WTC11 (cell line): Measurements from ENCODE around the gene MOCS1. TPM values are rescaled to one million over a fixed set of nuclear protein-coding genes. Genes with fewer than 3 reads are reported as not detected.

Experiments used
- ATAC-seq: fragments of 200-7000 bp; cut with Tn5 transposase; 2 replicates; pipeline ENCODE4 v1.10.0; 2021; ENCODE audit warnings: mild to moderate bottlenecking, moderate library complexity
- CTCF ChIA-PET: fragments of 300-600 bp; sonication (Branson Sonifier 250); formaldehyde crosslinking; loops from one replicate; lab custom pipeline; 2021; ENCODE audit warnings: antibody characterized with exemption; lab: Charles Lee
- POLR2A ChIA-PET: fragments of 350-600 bp; sonication (Branson Sonifier 250); formaldehyde crosslinking; loops from one replicate; lab custom pipeline; 2021; ENCODE audit warnings: antibody characterized with exemption; lab: Charles Lee
- DNase-seq: peaks from one replicate; pipeline ENCODE4 v3.0.0; 2021; ENCODE audit warnings: low spot score
- H3K27ac Mint-ChIP-seq: 2 replicates; pipeline ENCODE4 v1.8.0; 2021; ENCODE audit warnings: mixed read lengths
- H3K27me3 Mint-ChIP-seq: 2 replicates; pipeline ENCODE4 v1.8.0; 2021; ENCODE audit warnings: low read depth, mild to moderate bottlenecking, moderate library complexity, mixed read lengths
- H3K36me3 Mint-ChIP-seq: 2 replicates; pipeline ENCODE4 v1.8.0; 2021; ENCODE audit warnings: mixed read lengths
- H3K4me1 Mint-ChIP-seq: 2 replicates; pipeline ENCODE4 v1.8.0; 2022; ENCODE audit warnings: mixed read lengths
- H3K4me3 Mint-ChIP-seq: 2 replicates; pipeline ENCODE4 v1.8.0; 2021; ENCODE audit warnings: mild to moderate bottlenecking, moderate library complexity, mixed read lengths
- H3K9me3 Mint-ChIP-seq: 2 replicates; pipeline ENCODE4 v1.8.0; 2021; ENCODE audit warnings: mixed read lengths
- ARID4B ChIP-seq: sonication (generic); formaldehyde crosslinking; IDR thresholded peaks from 2 replicates; pipeline ENCODE4 v1.8.0; 2023; ENCODE audit warnings: missing genetic modification reagents, mild to moderate bottlenecking, borderline replicate concordance
- ATF2 ChIP-seq: sonication (generic); formaldehyde crosslinking; IDR thresholded peaks from 2 replicates; pipeline ENCODE4 v1.8.1; 2022; ENCODE audit warnings: low read depth, missing genetic modification reagents, borderline replicate concordance
- CDX4 ChIP-seq: fragments of 250-450 bp; sonication (Bioruptor Pico); IDR thresholded peaks from 2 replicates; pipeline ENCODE4 v1.9.0; 2021; ENCODE audit warnings: moderate library complexity, mild to moderate bottlenecking, inconsistent platforms, borderline replicate concordance
- E2F4 ChIP-seq: sonication (generic); formaldehyde crosslinking; IDR thresholded peaks from 2 replicates; pipeline ENCODE4 v1.8.1; 2022; ENCODE audit warnings: low read depth, mild to moderate bottlenecking, moderate library complexity, missing genetic modification reagents, borderline replicate concordance
- FOXP1 ChIP-seq: sonication (generic); formaldehyde crosslinking; IDR thresholded peaks from 2 replicates; pipeline ENCODE4 v1.8.0; 2022; ENCODE audit warnings: missing genetic modification reagents, mild to moderate bottlenecking, moderate library complexity, borderline replicate concordance
- HMGXB4 ChIP-seq: sonication (generic); formaldehyde crosslinking; IDR thresholded peaks from 2 replicates; pipeline ENCODE4 v1.8.1; 2023; ENCODE audit warnings: mild to moderate bottlenecking, moderate library complexity, missing genetic modification reagents
- NFE2L1 ChIP-seq: sonication (generic); formaldehyde crosslinking; IDR thresholded peaks from 2 replicates; pipeline ENCODE4 v1.8.1; 2023; ENCODE audit warnings: missing genetic modification reagents
- NFYB ChIP-seq: sonication (generic); formaldehyde crosslinking; conservative IDR thresholded peaks from 2 replicates; pipeline ENCODE4 v1.8.0; 2022; ENCODE audit warnings: low read depth, missing genetic modification reagents
- STAT6 ChIP-seq: sonication (generic); formaldehyde crosslinking; conservative IDR thresholded peaks from 2 replicates; pipeline ENCODE4 v1.8.1; 2023; ENCODE audit warnings: mild to moderate bottlenecking, low read depth, missing genetic modification reagents, moderate library complexity
- TP53 ChIP-seq: sonication (generic); formaldehyde crosslinking; IDR thresholded peaks from 2 replicates; pipeline ENCODE4 v1.8.1; 2023; ENCODE audit warnings: mild to moderate bottlenecking, missing genetic modification reagents
- ZNF121 ChIP-seq: sonication (generic); formaldehyde crosslinking; IDR thresholded peaks from 2 replicates; pipeline ENCODE4 v1.8.0; 2023; ENCODE audit warnings: missing genetic modification reagents
- ZNF263 ChIP-seq: sonication (generic); formaldehyde crosslinking; IDR thresholded peaks from 2 replicates; pipeline ENCODE4 v1.8.1; 2022; ENCODE audit warnings: low read depth, mild to moderate bottlenecking, moderate library complexity, missing genetic modification reagents
- ZNF425 ChIP-seq: fragments of 250-450 bp; sonication (Bioruptor Pico); conservative IDR thresholded peaks from 2 replicates; pipeline ENCODE4 v1.9.0; 2021; ENCODE audit warnings: mild to moderate bottlenecking
- ZNF671 ChIP-seq: fragments of 250-450 bp; sonication (Bioruptor Pico); IDR thresholded peaks from 2 replicates; pipeline ENCODE4 v1.8.0; 2021; ENCODE audit warnings: mild to moderate bottlenecking
- total RNA-seq: library from RNA; stranded (reverse); gene quantifications from 3 replicates; pipeline ENCODE4 v1.2.3, GENCODE V29; 2021

Gene MOCS1
- total RNA-seq, 1 experiment from 2014 or later = 18.5 TPM

GRCh38 chr6:39925931-39926290 lies 8.4 kb downstream of the MOCS1 start (continued):
- no peak for TF ChIP-seq STAT6 (CRISPR knock-in tag)
- no peak for TF ChIP-seq CDX4 (CRISPR knock-in tag)
- TF ChIP-seq TP53 (CRISPR knock-in tag) = no peak
- TF ChIP-seq ZNF671 (CRISPR knock-in tag) = no peak
- no peak for TF ChIP-seq FOXP1
- TF ChIP-seq ATF2 (CRISPR knock-in tag) = no peak
- no peak for TF ChIP-seq ZNF121 (CRISPR knock-in tag)
- TF ChIP-seq HMGXB4 (CRISPR knock-in tag) = no peak
- no peak for TF ChIP-seq ARID4B (CRISPR knock-in tag)

GRCh38 chr6:39925191-39925930 lies 8.9 kb downstream of the MOCS1 start:
- POLR2A ChIA-PET = no interaction called here
- Mint-ChIP-seq H3K27ac (no peak overlapping the region), H3K27me3 (no peaks in the 10 kb centered on the region), H3K9me3 (peaks cover 8% of the 10 kb centered on the region), H3K4me1 (peaks cover 9% of the 10 kb centered on the region; the same call in 1 of the 2 replicates), H3K36me3 (peaks cover 59% of the 10 kb centered on the region), H3K4me3 (no peak overlapping the region)
- DNase-seq (no peak), ATAC-seq (no peak)
- CTCF ChIA-PET = no interaction called here
- TF ChIP-seq TP53 (CRISPR knock-in tag) (no peak), E2F4 (no peak), NFYB (CRISPR knock-in tag) (no peak), ZNF425 (CRISPR knock-in tag) (no peak), NFE2L1 (CRISPR knock-in tag) (no peak), FOXP1 (no peak), ZNF263 (CRISPR knock-in tag) (no peak)
